OCI-LY7 (cell line): Measurements from ENCODE around the gene EXOC4. TPM values are rescaled to one million over a fixed set of nuclear protein-coding genes. Genes with fewer than 3 reads are reported as not detected.

Experiments used
- BruUV-seq: library from RNA; stranded (reverse); fragments of 400-500 nt; replicated peaks from 2 replicates; lab custom pipeline; 2021; lab: Mats Ljungman, UMichigan
- CTCF ChIA-PET: fragments of 300-600 bp; sonication (Branson Sonifier 250); formaldehyde crosslinking; loops from one replicate; lab custom pipeline; 2022; ENCODE audit warnings: antibody characterized with exemption; ENCODE audit not compliant: unreplicated experiment; lab: Charles Lee
- POLR2A ChIA-PET: fragments of 300-600 bp; sonication (Branson Sonifier 250); formaldehyde crosslinking; loops from one replicate; lab custom pipeline; 2022; ENCODE audit warnings: antibody characterized with exemption; lab: Charles Lee
- DNase-seq: peaks from one replicate; pipeline ENCODE4 v3.0.0-alpha.2; 2015; ENCODE audit warnings: low spot score
- H2AFZ ChIP-seq: fragments of 200-600 bp; sonication (generic), shearing (Covaris generic); 2 replicates; pipeline ENCODE4 v1.6.1; 2014; ENCODE audit warnings: mild to moderate bottlenecking, antibody characterized with exemption, low read length, moderate library complexity
- H3K27ac ChIP-seq: fragments of 200-600 bp; sonication (generic); 2 replicates; pipeline ENCODE4 v1.5.1; 2014; ENCODE audit warnings: mixed run types, low read depth, mild to moderate bottlenecking, moderate library complexity, low read length, inconsistent platforms; ENCODE audit not compliant: poor library complexity, severe bottlenecking
- H3K36me3 ChIP-seq: fragments of 200-600 bp; sonication (generic); 2 replicates; pipeline ENCODE4 v1.6.1; 2014; ENCODE audit warnings: mild to moderate bottlenecking, antibody characterized with exemption, low read length, moderate library complexity, mixed read lengths; ENCODE audit not compliant: insufficient read depth
- H3K4me1 ChIP-seq: fragments of 200-600 bp; sonication (generic); 2 replicates; pipeline ENCODE4 v1.5.1; 2014; ENCODE audit warnings: mild to moderate bottlenecking, low read length; ENCODE audit not compliant: insufficient read depth, poor library complexity, severe bottlenecking
- H3K4me2 ChIP-seq: fragments of 200-600 bp; sonication (generic); 2 replicates; pipeline ENCODE4 v1.6.1; 2014; ENCODE audit warnings: mild to moderate bottlenecking, low read length
- H3K4me3 ChIP-seq: fragments of 200-600 bp; sonication (generic); 2 replicates; pipeline ENCODE4 v1.5.1; 2014; ENCODE audit warnings: mild to moderate bottlenecking, low read depth, low read length; ENCODE audit not compliant: poor library complexity, severe bottlenecking
- H3K79me2 ChIP-seq: fragments of 200-600 bp; sonication (generic); 2 replicates; pipeline ENCODE4 v1.6.1; 2016; ENCODE audit warnings: low read depth, mild to moderate bottlenecking, low read length, moderate library complexity, mixed read lengths; ENCODE audit not compliant: insufficient read depth
- H3K9me2 ChIP-seq: fragments of 200-600 bp; sonication (generic); 2 replicates; pipeline ENCODE4 v1.6.1; 2016; ENCODE audit warnings: mild to moderate bottlenecking, low read length, mixed read lengths; ENCODE audit not compliant: insufficient read depth
- H3K9me3 ChIP-seq: fragments of 200-600 bp; sonication (generic); 2 replicates; pipeline ENCODE4 v1.6.1; 2014; ENCODE audit warnings: mild to moderate bottlenecking, mixed run types, low read length, mixed read lengths
- H4K20me1 ChIP-seq: fragments of 200-600 bp; sonication (generic); 2 replicates; pipeline ENCODE4 v1.6.1; 2014; ENCODE audit warnings: mild to moderate bottlenecking, antibody characterized with exemption, low read length, moderate library complexity, mixed read lengths; ENCODE audit not compliant: insufficient read depth
- CTCF ChIP-seq: fragments of 200-600 bp; sonication (generic); conservative IDR thresholded peaks from 2 replicates; pipeline ENCODE4 v1.5.1; 2014; ENCODE audit warnings: mild to moderate bottlenecking, antibody characterized with exemption, low read length, moderate library complexity, mixed read lengths
- EZH2phosphoT487 ChIP-seq: fragments of 200-600 bp; sonication (generic); IDR thresholded peaks from 2 replicates; pipeline ENCODE4 v1.6.1; 2018; ENCODE audit warnings: low read depth, borderline replicate concordance, mild to moderate bottlenecking, mixed run types, antibody characterized with exemption, low read length, moderate library complexity, mixed read lengths
- intact Hi-C: fragments of 100-400 bp; cut with micrococcal nuclease; formaldehyde crosslinking; loops from one replicate; pipeline ENCODE4 v1.10.0; 2022; ENCODE audit not compliant: unreplicated experiment
- total RNA-seq, 2 experiments: library from RNA; depleted of rRNA in 1 of 2; stranded (reverse); fragments of >200 nt in 1 of 2; shearing (Covaris generic) in 1 of 2; gene quantifications; 2 replicates each; pipeline ENCODE4 v1.2.3, GENCODE V29; 2014 to 2022

The EXOC4 gene
- total RNA-seq, 2 experiments from 2014 or later = 75.1 to 93.2 TPM

DNA sequence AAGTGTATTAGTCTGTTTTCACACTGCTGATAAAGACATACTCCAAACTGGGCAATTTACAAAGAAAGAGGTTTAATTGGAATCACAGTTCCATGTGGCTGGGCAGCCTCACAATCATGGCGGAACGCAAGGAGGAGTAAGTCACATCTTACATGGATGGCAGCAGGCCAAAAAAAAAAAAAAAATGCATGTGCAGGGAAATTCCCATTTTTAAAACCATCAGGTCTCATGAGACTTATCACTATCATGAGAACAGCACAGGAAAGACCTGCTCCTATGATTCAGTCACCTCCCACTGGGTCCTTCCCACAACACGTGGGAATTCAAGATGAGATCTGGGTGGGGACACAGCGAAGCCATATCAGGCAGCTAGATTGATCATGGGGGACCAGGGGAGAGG lies 136.8 kb downstream of the EXOC4 start:
- intact Hi-C loops = no loop called here
- Histone ChIP-seq H3K9me2 (no peaks in the 10 kb centered on the region), H4K20me1 (no peaks in the 10 kb centered on the region), H2AFZ (no peak overlapping the region), H3K79me2 (no peaks in the 10 kb centered on the region), H3K9me3 (no peaks in the 10 kb centered on the region), H3K36me3 (no peaks in the 10 kb centered on the region), H3K27ac (no peak overlapping the region), H3K4me1 (peaks cover 6% of the 10 kb centered on the region), H3K4me2 (no peak overlapping the region), H3K4me3 (no peak overlapping the region)
- no TSS peak for BruUV-seq
- TF ChIP-seq CTCF (no peak), EZH2phosphoT487 (no peak)
- no peak for DNase-seq
- POLR2A ChIA-PET = no interaction called here
- CTCF ChIA-PET = no interaction called here

- H3K9me3 ChIP-seq = no peaks in the 10 kb centered on the region
- H4K20me1 ChIP-seq = no peaks in the 10 kb centered on the region
- H3K36me3 ChIP-seq = no peaks in the 10 kb centered on the region
- H3K4me3 ChIP-seq = no peak overlapping the region
- no peaks in the 10 kb centered on the region for H3K9me2 ChIP-seq
- peaks cover 6% of the 10 kb centered on the region for H3K4me1 ChIP-seq
- ChIA-PET POLR2A (no interaction called here), CTCF (no interaction called here)
- no peak for DNase-seq
- intact Hi-C loops = no loop called here
- no TSS peak for BruUV-seq
- H3K4me2 ChIP-seq = no peak overlapping the region
- no peak for TF ChIP-seq CTCF
- no peak for TF ChIP-seq EZH2phosphoT487
- H2AFZ ChIP-seq = no peak overlapping the region
- H3K27ac ChIP-seq = no peak overlapping the region
- no peaks in the 10 kb centered on the region for H3K79me2 ChIP-seq
These were observed 138.3 kb downstream of the EXOC4 start for GRCh38 chr7:133391206-133391605.

DNA sequence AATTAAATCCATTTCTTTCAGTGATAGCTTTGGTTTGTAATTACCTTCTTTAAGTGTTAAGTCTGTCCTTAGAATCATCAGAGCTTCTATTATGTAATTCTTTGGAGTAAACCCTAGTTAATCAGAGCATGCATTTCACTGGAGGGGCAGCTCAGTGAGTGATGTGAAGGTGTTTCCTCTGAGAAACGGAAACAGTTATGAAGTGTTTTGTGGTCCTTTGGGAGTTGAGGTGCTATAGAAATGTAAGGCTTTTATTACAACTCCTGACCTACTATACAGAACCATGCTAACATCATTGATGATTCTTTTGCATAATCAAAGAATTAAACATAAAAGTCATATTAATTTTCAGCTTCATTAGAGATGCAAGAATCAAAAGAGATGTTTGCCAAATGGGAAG lies 141.5 kb downstream of the EXOC4 start:
- Histone ChIP-seq H3K27ac (no peak overlapping the region), H3K36me3 (no peaks in the 10 kb centered on the region), H3K79me2 (no peaks in the 10 kb centered on the region), H3K9me2 (no peaks in the 10 kb centered on the region), H3K4me1 (peaks cover 6% of the 10 kb centered on the region), H2AFZ (no peak overlapping the region), H3K9me3 (no peaks in the 10 kb centered on the region), H3K4me2 (no peak overlapping the region), H3K4me3 (no peak overlapping the region), H4K20me1 (no peaks in the 10 kb centered on the region)
- CTCF ChIA-PET = no interaction called here
- POLR2A ChIA-PET = interaction anchor here (0.7 kb wide), 1 partner anchor 1027 kb away, joined by 3 read pairs; no protein-coding TSS in a partner anchor
- peak; percentile 15 for DNase-seq
- BruUV-seq = no TSS peak
- intact Hi-C loops = no loop called here
- TF ChIP-seq EZH2phosphoT487 (no peak), CTCF (no peak)
